HG02642 (cell line): Measurements from ENCODE around the gene SMARCC1.

ENCODE experiments used
- ATAC-seq: cut with Tn5 transposase; IDR thresholded peaks from one replicate; pipeline ENCODE4 v1.9.1; 2021; ENCODE audit warnings: mild to moderate bottlenecking; ENCODE audit not compliant: unreplicated experiment, poor library complexity

SMARCC1 gene

DNA sequence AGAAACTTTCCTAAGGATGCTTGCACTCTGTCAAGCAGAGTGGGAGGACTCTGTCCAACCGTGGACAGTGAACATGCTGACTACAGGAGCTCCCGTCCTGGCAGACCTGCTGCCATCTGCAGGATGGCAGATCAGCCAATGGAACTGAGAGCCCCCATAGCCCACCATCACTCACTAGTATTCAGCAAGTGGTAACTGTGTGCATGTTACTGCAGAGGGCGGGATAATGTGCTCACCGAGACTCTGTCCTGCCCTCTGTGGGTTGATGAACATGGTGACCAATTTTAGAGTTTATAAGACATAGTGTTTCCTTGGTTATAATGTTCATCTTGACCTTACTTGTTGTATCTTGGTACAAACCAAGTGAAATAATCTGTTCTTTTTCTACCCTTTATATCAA is 214.5 kb downstream of the SMARCC1 start:
- ATAC-seq = no peak

DNA sequence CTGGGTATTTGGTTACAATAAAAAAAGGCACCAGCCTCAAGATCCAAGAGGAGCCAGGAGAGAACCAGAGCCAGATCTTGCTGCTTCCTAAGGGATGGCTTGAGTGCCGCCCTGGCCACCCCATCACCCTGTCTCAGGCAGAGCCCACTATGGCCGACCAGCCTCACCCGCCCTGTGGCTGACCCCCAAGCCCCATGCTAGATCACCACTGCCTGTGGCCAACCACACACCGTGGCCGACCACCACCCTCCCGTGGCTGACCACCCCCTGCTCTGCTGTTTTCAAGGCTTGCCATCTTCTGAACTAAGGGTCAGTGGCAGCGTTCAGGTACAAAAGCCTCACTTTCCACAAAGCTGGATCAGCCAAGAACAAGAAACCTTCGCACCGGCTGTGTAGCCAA is 215.0 kb downstream of the SMARCC1 start:
- no peak for ATAC-seq

DNA sequence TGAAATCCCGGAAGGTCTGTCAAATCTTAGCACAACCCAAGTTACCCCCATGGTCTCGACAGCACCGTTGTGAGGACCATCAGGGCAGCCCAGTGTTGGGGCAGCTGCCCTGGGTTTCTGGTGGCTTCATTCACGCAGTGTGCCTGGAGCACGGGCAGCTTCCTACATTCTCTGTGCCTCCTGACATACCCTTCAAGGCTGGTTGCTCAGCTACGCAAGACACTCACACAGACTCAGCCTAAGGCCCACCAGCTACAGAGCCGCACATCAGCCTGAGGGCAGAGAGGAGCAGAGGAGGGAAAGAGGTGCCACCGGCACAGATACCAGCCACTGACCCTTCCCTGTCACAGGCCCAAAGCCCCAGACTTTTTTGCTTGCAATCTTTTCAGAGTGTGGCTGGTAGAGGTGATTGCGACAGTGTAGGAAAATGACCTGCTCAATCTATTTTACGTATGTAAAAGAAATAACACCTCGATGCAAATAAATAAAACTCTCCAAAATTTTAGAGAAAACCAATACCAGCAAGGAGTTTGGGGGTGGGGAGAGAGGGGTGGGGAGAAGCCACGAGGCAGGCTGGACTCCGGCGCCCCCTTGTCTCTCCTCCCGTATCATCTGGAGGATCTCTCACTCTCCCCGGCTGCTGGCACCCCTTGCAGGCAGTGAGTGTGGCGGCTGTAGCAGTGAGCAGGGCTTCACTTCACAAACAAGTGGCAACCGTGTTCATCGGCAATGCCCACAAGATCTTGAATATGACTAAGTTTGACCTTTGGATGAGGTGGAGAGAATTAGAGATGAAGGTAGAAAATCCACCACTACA is 215.8 kb downstream of the SMARCC1 start:
- ATAC-seq = no peak

GRCh38 chr3:47556351-47556750 is 225.3 kb downstream of the SMARCC1 start:
- ATAC-seq = no peak

DNA sequence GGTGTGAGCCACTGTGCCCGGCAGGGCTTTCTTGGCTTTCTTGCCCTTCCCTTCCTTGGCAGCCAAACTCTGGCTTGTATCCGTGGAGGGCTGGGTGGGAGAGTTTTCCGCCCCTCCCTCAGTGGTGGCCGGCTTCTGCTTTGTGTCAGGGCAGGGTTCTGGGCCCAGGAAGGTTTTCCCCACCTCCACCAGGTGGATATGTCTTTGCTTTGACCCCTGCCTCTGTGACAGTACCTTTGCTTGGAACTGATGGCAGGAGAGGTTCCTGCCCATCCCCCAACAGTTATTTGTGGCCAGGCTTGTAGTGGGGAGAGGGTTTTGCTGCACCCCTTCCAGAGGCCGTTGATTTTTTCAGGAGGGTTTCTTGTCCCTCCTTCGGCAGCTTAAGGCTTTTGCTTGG is 227.4 kb downstream of the SMARCC1 start:
- ATAC-seq = no peak

DNA sequence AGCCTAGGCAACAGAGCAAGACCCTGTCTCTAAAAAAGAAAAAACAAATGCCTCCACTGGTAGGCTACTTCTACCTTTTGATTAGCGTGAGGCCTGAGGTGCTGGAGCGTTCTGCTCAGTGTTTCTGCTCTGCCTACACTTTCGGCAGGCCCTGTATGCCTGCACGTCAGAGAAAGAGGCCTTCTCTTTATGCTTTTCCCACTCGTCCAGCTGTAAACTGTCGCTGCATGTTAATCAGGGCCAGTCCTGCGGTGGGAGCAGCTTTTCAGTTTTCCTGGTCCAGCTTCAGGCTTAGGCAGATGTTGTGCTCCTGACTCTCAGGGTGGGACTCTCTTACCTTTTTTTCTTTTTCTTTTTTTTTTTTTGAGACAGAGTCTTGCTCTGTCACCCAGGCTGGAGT is 228.3 kb downstream of the SMARCC1 start:
- ATAC-seq = no peak

DNA sequence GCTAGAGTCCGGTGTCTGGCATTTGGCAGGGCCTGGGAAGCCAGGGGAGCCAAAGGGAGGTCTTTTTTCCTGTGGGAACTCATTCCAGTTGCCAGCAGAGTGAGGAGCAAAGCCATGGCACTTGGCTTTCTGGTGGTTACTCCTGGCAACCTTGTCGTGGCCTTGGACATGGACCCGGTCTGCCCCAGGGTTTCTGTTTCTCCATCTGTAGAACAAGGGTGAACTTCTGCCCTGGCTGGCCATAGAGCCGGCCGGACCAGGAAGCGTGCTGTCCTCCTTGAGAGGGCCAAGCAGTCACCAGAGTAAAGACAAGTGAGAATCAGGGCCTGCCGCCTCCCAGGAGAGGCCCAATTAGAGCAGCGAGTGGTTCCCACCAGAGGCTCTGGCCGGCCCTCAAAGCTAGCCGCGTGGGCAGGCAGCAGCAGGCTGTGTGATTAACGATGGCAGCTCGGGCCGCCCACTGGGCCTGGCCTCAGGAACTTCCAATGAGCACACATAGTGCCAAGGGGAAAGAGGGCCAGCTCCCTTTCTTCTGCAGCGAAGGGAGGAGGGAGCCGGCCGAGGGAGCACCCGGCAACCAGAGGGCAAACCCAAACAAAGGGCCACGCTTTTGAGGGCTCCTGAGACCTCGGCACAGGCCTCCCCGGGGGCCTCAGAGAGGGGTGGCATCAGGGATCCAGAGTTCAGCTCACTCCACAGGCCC is 239.1 kb downstream of the SMARCC1 start:
- ATAC-seq = no peak

DNA sequence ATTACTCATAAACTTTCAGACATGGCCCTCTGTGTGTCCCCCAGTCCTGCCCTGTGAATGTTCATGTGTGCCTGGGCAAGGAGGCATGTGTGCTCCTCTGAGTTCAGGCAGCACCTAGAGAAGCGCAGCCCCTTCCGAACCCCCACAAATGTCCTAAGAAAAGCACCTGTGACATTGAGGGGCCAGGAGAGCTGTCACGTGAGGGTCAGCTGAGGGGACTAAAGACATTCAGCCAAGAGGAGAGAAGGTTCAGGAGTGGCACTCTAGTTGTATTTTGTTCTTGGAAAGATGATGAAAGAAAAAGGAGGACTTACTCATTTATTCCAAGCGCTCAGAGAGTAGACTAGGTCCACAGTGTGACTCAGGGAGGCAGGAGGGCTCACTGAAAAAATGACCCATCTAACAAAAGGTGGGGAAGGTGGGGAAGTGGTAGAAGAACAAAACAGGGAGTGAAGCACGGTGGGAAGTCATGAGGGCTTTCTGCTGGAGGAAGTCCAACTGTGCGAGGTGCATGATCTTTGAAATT is 240.0 kb downstream of the SMARCC1 start:
- ATAC-seq = no peak

- no peak for ATAC-seq
These were observed 241.4 kb downstream of the SMARCC1 start for GRCh38 chr3:47540281-47540680.

GRCh38 chr3:47536967-47537366 is 244.7 kb downstream of the SMARCC1 start:
- no peak for ATAC-seq

DNA sequence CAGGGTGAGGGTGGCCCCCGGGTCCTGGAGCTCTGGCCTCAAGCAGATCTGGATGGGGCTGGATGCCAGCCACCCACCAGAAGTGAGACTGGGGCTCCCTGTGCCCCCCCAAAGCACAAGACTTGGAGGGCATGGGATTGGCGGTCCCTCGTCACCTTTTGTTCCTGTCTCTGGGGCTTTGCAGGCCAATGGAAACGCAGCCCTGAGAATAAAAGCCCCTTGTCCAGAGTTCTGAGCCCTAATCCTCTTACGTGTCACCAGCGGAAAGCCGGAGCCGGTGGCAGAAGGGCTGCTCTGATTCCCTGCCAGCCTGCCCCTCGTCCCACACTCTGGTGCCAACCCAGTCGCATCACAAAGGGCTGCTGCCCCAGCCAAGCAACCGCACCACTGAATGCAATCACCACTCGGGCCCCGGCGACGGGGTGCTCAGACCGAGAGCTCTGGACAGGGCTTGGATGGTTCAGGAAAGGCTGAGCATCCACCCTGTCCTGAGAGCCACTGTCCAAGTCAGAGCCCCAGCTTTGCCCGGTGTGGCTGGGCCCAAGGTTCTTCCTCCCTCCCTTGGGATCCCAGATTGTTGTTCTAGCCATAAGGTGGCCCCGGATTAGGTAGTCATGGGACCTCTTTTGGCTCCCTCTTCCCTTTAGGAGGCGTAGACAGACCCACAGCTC is 245.3 kb downstream of the SMARCC1 start:
- ATAC-seq = no peak
